Limb (tissue), 2 donors: ENCODE data around the gene WSCD1.

Experiments used
- DNase-seq, 2 donors: peaks; one replicate each; pipeline ENCODE4 v3.0.0-alpha.2; 2016; ENCODE audit errors: extremely low spot score in 2 of 2

WSCD1 gene

GRCh38 chr17:6059406-6059805, 10.8 kb upstream of the WSCD1 start:
- no peak for DNase-seq

- no peak for DNase-seq
Measured at GRCh38 chr17:6061290-6061689, 8.9 kb upstream of the WSCD1 start.

- no peak for DNase-seq
Measured at GRCh38 chr17:6064868-6065267, 5.3 kb upstream of the WSCD1 start.

- DNase-seq: no peak
Measured at GRCh38 chr17:6065351-6065750, 4.8 kb upstream of the WSCD1 start.

- DNase-seq: no peak
Measured at GRCh38 chr17:6066183-6066948, 3.8 kb upstream of the WSCD1 start.

- no peak for DNase-seq
Measured at GRCh38 chr17:6067060-6067459, 3.1 kb upstream of the WSCD1 start.

- no peak for DNase-seq
Measured at GRCh38 chr17:6070430-6070912, 292 bp downstream of the WSCD1 start.

- peak in 1 of 2 donors; percentile 57 for DNase-seq
Measured at GRCh38 chr17:6070913-6071511, 833 bp downstream of the WSCD1 start.

GRCh38 chr17:6071528-6072065, 1.4 kb downstream of the WSCD1 start:
- DNase-seq: no peak

GRCh38 chr17:6072157-6072556, 2.0 kb downstream of the WSCD1 start:
- no peak for DNase-seq

- no peak for DNase-seq
Measured at GRCh38 chr17:6072611-6073010, 2.4 kb downstream of the WSCD1 start.

GRCh38 chr17:6073620-6074019, 3.4 kb downstream of the WSCD1 start:
- DNase-seq: no peak

- DNase-seq: peak in 1 of 2 donors; percentile 63
Measured at GRCh38 chr17:6075050-6075449, 4.9 kb downstream of the WSCD1 start.

GRCh38 chr17:6075845-6076244, 5.7 kb downstream of the WSCD1 start:
- DNase-seq: no peak

GRCh38 chr17:6077752-6078151, 7.6 kb downstream of the WSCD1 start:
- DNase-seq: no peak

- DNase-seq: peak in 1 of 2 donors; percentile 52
Measured at GRCh38 chr17:6078458-6078871, 8.3 kb downstream of the WSCD1 start.

- peak; percentile 56 to 71 for DNase-seq
Measured at GRCh38 chr17:6079155-6079888, 9.1 kb downstream of the WSCD1 start.

GRCh38 chr17:6079960-6080359, 9.8 kb downstream of the WSCD1 start:
- DNase-seq: no peak

- no peak for DNase-seq
Measured at GRCh38 chr17:6080711-6081430, 10.7 kb downstream of the WSCD1 start.

- no peak for DNase-seq
Measured at GRCh38 chr17:6082335-6082734, 12.2 kb downstream of the WSCD1 start.
